Stomach (tissue), 4 donors: Measurements from ENCODE around the gene GADD45GIP1.

Source experiments
- CTCF ChIP-seq, 7 experiments: fragments of 450-650 bp in 4 of 7; fragments of 200-600 bp in 3 of 7; sonication (generic) in 3 of 7; IDR thresholded peaks; one replicate each; pipeline ENCODE4 v1.5.1; 2016 to 2019; ENCODE audit warnings: antibody characterized with exemption in 7 of 7, control low read depth in 2 of 7, mild to moderate bottlenecking in 1 of 7
- EP300 ChIP-seq: sonication (generic); formaldehyde crosslinking; IDR thresholded peaks from one replicate; pipeline ENCODE4 v1.6.1; 2017; ENCODE audit warnings: antibody characterized with exemption
- POLR2A ChIP-seq, 4 donors: fragments of 450-650 bp; IDR thresholded peaks; one replicate each; pipeline ENCODE4 v1.6.1; 2016; ENCODE audit warnings: antibody characterized with exemption in 4 of 4, control low read depth in 2 of 4, mild to moderate bottlenecking in 1 of 4, moderate library complexity in 1 of 4

DNA sequence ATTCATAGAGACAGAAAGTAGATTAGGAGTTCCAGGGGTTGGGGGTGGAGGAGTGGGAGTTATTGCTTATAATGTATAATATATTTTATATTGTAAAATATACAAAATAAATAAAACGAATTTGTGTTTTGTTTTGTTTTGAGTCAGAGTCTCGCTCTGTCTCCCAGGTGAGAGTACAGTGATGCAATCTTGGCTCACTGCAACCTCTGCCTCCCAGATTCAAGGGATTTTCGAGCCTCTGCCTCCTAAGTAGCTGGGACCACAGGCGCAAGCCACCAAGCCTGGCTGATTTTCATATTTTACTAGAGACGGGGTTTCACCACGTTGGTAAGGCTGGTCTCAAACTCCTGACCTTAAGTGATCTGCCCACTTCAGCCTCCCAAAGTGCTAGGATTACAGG lies 2.5 kb upstream of the GADD45GIP1 start:
- TF ChIP-seq CTCF (IDR thresholded peaks at IDR 0.05) (no peak), POLR2A (IDR thresholded peaks at IDR 0.05) (no peak), EP300 (no peak)
